ENCODE data around the gene CDH13. TPM values are rescaled to one million over a fixed set of nuclear protein-coding genes. Genes with fewer than 3 reads are reported as not detected.

CDH13 gene
- total and polyA plus RNA-seq, 2 of the 8 experiments (the other 6 are each of a cell fraction or from before 2014, with no cell fraction given) = 2.3 to 2.4 TPM

DNA sequence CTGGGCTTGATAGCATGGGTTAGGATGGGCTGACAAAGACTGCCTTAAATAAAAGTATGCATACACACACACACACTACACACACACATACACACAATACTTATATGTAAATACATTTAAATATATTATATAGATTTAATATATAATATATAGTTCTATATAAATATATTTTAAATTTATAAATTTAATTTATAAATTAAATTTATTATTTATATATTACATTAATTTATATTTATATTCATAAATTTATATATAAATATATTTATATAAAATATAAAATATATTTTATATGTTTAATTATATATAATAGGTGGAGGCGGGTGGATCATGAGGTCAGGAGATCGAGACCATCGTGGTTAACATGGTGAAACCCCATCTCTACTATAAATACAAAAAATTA is 83.2 kb downstream of the CDH13 start:
- H3K9ac ChIP-seq (replicated peaks in 1 of 4; ENCODE audit: extremely low read depth in 1 of 4, low read depth in 3 of 4, low read length in 3 of 4) = no peak overlapping the region
- ChIA-PET POLR2A (ENCODE audit: partially characterized antibody) (no interaction called here), CTCF (ENCODE audit: partially characterized antibody) (interaction anchor here (1.7 kb wide), 1 partner anchor 67 kb away, joined by 5 read pairs; no protein-coding TSS in a partner anchor)
- H3K79me2 ChIP-seq (ENCODE audit: control insufficient read depth in 1 of 2, insufficient read depth in 2 of 2, low read length in 2 of 2) = no peaks in the 10 kb centered on the region
- no peak for FAIRE-seq
- H3K4me2 ChIP-seq (ENCODE audit: insufficient read depth in 1 of 2, low read depth in 2 of 2, low read length in 2 of 2) = no peak overlapping the region
- H2BK12ac ChIP-seq (ENCODE audit: low read depth, low read length) = no peak overlapping the region
- no peaks in the 10 kb centered on the region for H3K9me3 ChIP-seq (ENCODE audit: insufficient read depth in 2 of 2, low read depth in 1 of 2, low read length in 1 of 2)
- no peaks in the 10 kb centered on the region for H3K36me3 ChIP-seq (ENCODE audit: control insufficient read depth in 2 of 4, insufficient read depth in 4 of 4, low read length in 3 of 4)
- H3K14ac ChIP-seq (ENCODE audit: insufficient read length) = no peak overlapping the region
- TF ChIP-seq SUZ12 (IDR thresholded peaks at IDR 0.05; ENCODE audit: low read length) (no peak), MAFK (IDR thresholded peaks at IDR 0.05; ENCODE audit: low read depth, low read length) (no peak), E2F6 (IDR thresholded peaks at IDR 0.05) (no peak), POLR2A (IDR thresholded peaks at IDR 0.05; ENCODE audit: control extremely low read depth in 1 of 2, low read depth in 2 of 2, low read length in 2 of 2) (no peak), SIX5 (IDR thresholded peaks at IDR 0.05; ENCODE audit: low read depth, low read length) (no peak), YY1 (IDR thresholded peaks at IDR 0.05; ENCODE audit: low read depth, low read length) (no peak)
- H3K27me3 ChIP-seq (replicated peaks in 1 of 4; ENCODE audit: control insufficient read depth in 3 of 4, extremely low read depth in 1 of 4, insufficient read depth in 3 of 4, low read length in 3 of 4) = no peaks in the 10 kb centered on the region
- peaks cover 0 to 20% (median 16%) of the 10 kb centered on the region in 4 experiments; a peak in 5 of 7 replicates for H3K4me1 ChIP-seq (replicated peaks in 1 of 4; ENCODE audit: control insufficient read depth in 3 of 4, insufficient read depth in 4 of 4, low read length in 3 of 4)
- H2BK15ac ChIP-seq (ENCODE audit: low read length) = no peak overlapping the region
- H3K18ac ChIP-seq (ENCODE audit: extremely low read depth, low read length) = no peak overlapping the region
- H2BK120ac ChIP-seq (replicated peaks; ENCODE audit: low read depth, low read length) = no peak overlapping the region
- H3K27ac ChIP-seq (ENCODE audit: low read depth, low read length) = no peak overlapping the region
- H4K8ac ChIP-seq (ENCODE audit: extremely low read depth, insufficient read depth, low read length) = no peak overlapping the region
- H3K23me2 ChIP-seq (ENCODE audit: low read depth, low read length) = no peaks in the 10 kb centered on the region
- H2BK20ac ChIP-seq (ENCODE audit: low read length) = no peak overlapping the region
- 78% methylated on average over 3 of the region's 3 CpGs; no CpG with 5 or more reads in 1 of the 2 experiments for WGBS, 2 experiments (ENCODE audit: extremely low coverage in 1 of 2, insufficient coverage in 1 of 2, insufficient read length in 1 of 2, insufficient replicate concordance in 2 of 2, low coverage in 1 of 2, low lambda C conversion rate in 2 of 2, missing lambda C conversion rate in 1 of 2)
- no peaks in the 10 kb centered on the region for H3K79me1 ChIP-seq (ENCODE audit: low read depth, low read length)
- H3K4me3 ChIP-seq (ENCODE audit: extremely low read depth in 1 of 4, insufficient read depth in 2 of 4, low read depth in 3 of 4, low read length in 4 of 4) = no peak overlapping the region
- no peak overlapping the region for H3K56ac ChIP-seq (replicated peaks; ENCODE audit: insufficient read length, low read depth, low read length)
- H4K91ac ChIP-seq (replicated peaks; ENCODE audit: insufficient read length, low read length) = no peak overlapping the region
- no peak overlapping the region for H3K23ac ChIP-seq (ENCODE audit: insufficient read length)
- no peak overlapping the region for H2AFZ ChIP-seq (ENCODE audit: low read length)
- H4K20me1 ChIP-seq (replicated peaks in 1 of 2; ENCODE audit: control insufficient read depth in 1 of 2, insufficient read depth in 2 of 2, low read length in 2 of 2) = no peaks in the 10 kb centered on the region
- DNase-seq (ENCODE audit: low read depth in 1 of 2, low spot score in 2 of 2) = no peak
- H2BK5ac ChIP-seq (ENCODE audit: low read depth, low read length) = no peak overlapping the region
- no peak overlapping the region for H2AK5ac ChIP-seq (ENCODE audit: low read depth, low read length)
- no peak overlapping the region for H4K5ac ChIP-seq (ENCODE audit: insufficient read length, low read depth, low read length)
- H3K4ac ChIP-seq (replicated peaks; ENCODE audit: insufficient read length, low read depth, low read length) = no peak overlapping the region
